Small intestine (tissue), 7 donors: ENCODE data around the gene FBXL13. TPM values are rescaled to one million over a fixed set of nuclear protein-coding genes. Genes with fewer than 3 reads are reported as not detected.
"Not testable (repeated sequence)": the region's sequence is repeated elsewhere in the genome, so short reads cannot be mapped to it uniquely, and the experiment has no call there.

Source experiments
- DNase-seq, 2 donors: peaks; one replicate each; pipeline versions ENCODE4 v3.0.0 to v3.0.0-alpha.2; 2013
- FAIRE-seq: peaks from 2 replicates; lab custom pipeline; 2012; peaks lifted over from hg19 to GRCh38; lab: Jason Lieb, UNC
- H3K27ac ChIP-seq, 3 donors: one replicate each; pipeline ENCODE4 v1.5.1; 2013; ENCODE audit warnings: low read length in 2 of 3, mild to moderate bottlenecking in 2 of 3, control low read depth in 1 of 3, inconsistent platforms in 1 of 3, low read depth in 1 of 3, moderate library complexity in 1 of 3
- H3K27me3 ChIP-seq, 3 donors: one replicate each; pipeline ENCODE4 v1.6.1; 2013; ENCODE audit warnings: low read length in 3 of 3, inconsistent platforms in 1 of 3; ENCODE audit not compliant: control insufficient read depth in 3 of 3, insufficient read depth in 3 of 3
- H3K36me3 ChIP-seq, 3 donors: one replicate each; pipeline ENCODE4 v1.6.1; 2013; ENCODE audit warnings: low read length in 3 of 3, inconsistent platforms in 1 of 3, low read depth in 1 of 3, mild to moderate bottlenecking in 1 of 3, moderate library complexity in 1 of 3; ENCODE audit not compliant: control insufficient read depth in 3 of 3, insufficient read depth in 2 of 3
- H3K4me1 ChIP-seq, 3 donors: one replicate each; pipeline ENCODE4 v1.6.1; 2013; ENCODE audit warnings: low read length in 2 of 3, inconsistent platforms in 1 of 3, low read depth in 1 of 3, mild to moderate bottlenecking in 1 of 3, moderate library complexity in 1 of 3; ENCODE audit not compliant: control insufficient read depth in 3 of 3, insufficient read depth in 2 of 3
- H3K4me3 ChIP-seq, 3 donors: one replicate each; pipeline ENCODE4 v1.5.1; 2013; ENCODE audit warnings: low read length in 3 of 3, control low read depth in 1 of 3, inconsistent platforms in 1 of 3, low read depth in 1 of 3, mild to moderate bottlenecking in 1 of 3, moderate library complexity in 1 of 3
- H3K9me3 ChIP-seq, 2 donors: one replicate each; pipeline ENCODE4 v1.6.1; 2013; ENCODE audit warnings: low read depth in 1 of 2, low read length in 1 of 2; ENCODE audit not compliant: control insufficient read depth in 2 of 2, insufficient read depth in 1 of 2
- WGBS, 3 donors: extraction: QIAGEN DNeasy Blood & Tissue Kit; methylation state at CpG; one replicate each; pipeline ENCODE4 v1.1.7; 2013; 5-methylcytosine and 5-hydroxymethylcytosine counted together
- polyA plus RNA-seq, 4 donors: library from polyadenylated mRNA; stranded (reverse) in 3 of 4; unstranded in 1 of 4; fragments of 200-250 nt in 3 of 4; fragments of 120-200 nt in 1 of 4; gene quantifications; one replicate each; pipeline versions ENCODE4 v1.2.1 to v1.2.3, GENCODE V29; 2013
- donor health status: healthy with polysubstance abuse.
- donor health status: control.
- donor health status: control.
- donor health status: Bipolar disorder and iron deficiency.
- donor health status: healthy.

FBXL13 gene
- polyA plus RNA-seq, 4 donors, result 0.10 to 0.38 TPM; not detected in 2

GRCh38 chr7:103095558-103095957 lies 21.0 kb upstream of the FBXL13 start:
- H3K9me3 ChIP-seq, H3K4me3 ChIP-seq, FAIRE-seq, H3K27me3 ChIP-seq, DNase-seq, H3K4me1 ChIP-seq, H3K27ac ChIP-seq: not testable (repeated sequence)
- 95 to 100% (median 96%) methylated on average over 2 of the region's 2 CpGs for WGBS, 3 donors
- H3K36me3 ChIP-seq, result peaks cover 2 to 17% (median 8%) of the 10 kb centered on the region in 3 donors

GRCh38 chr7:103094102-103094501 lies 19.5 kb upstream of the FBXL13 start:
- Histone ChIP-seq H3K4me3 (no peak overlapping the region), H3K4me1 (no peaks in the 10 kb centered on the region), H3K36me3 (peaks cover 2 to 21% (median 6%) of the 10 kb centered on the region in 3 donors), H3K9me3 (no peaks in the 10 kb centered on the region), H3K27me3 (no peaks in the 10 kb centered on the region), H3K27ac (no peak overlapping the region)
- FAIRE-seq, result no peak
- 28 to 58% (median 41%) methylated on average over 3 of the region's 3 CpGs for WGBS, 3 donors
- peak; percentile 4 to 9 for DNase-seq

DNA sequence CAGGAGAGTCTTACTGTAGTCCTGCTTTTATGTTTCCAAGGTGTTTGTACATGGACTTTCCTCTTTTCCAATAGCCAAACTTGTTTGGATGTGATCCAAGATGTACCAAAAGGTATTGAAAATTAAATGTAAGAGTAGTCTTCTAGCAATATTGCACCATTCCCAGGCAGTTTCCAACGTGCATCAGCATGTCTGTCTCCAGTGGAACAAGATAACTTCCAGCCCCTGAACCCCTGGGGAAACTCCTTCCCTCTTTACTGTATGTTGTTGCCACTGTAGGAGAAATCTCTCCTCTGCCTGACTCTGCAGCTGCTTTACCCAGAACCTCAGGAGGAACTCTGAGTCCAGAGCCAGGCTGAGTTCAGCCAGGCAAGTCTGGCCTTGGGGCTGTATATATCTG lies 18.8 kb upstream of the FBXL13 start:
- WGBS, 3 donors, result 39 to 60% (median 52%) methylated on average over 1 of the region's 1 CpG
- H3K4me3 ChIP-seq, result no peak overlapping the region
- H3K9me3 ChIP-seq, result no peaks in the 10 kb centered on the region
- FAIRE-seq (no peak), DNase-seq (no peak)
- H3K27me3 ChIP-seq, result no peaks in the 10 kb centered on the region
- H3K36me3 ChIP-seq, result peaks cover 2 to 21% (median 6%) of the 10 kb centered on the region in 3 donors
- no peaks in the 10 kb centered on the region for H3K4me1 ChIP-seq
- H3K27ac ChIP-seq, result no peak overlapping the region

- not testable (repeated sequence) for H3K27ac ChIP-seq
- WGBS, 3 donors, result 80 to 91% (median 80%) methylated on average over 2 to 4 of the region's 4 CpGs
Measured at GRCh38 chr7:103092321-103092720, 17.7 kb upstream of the FBXL13 start.

DNA sequence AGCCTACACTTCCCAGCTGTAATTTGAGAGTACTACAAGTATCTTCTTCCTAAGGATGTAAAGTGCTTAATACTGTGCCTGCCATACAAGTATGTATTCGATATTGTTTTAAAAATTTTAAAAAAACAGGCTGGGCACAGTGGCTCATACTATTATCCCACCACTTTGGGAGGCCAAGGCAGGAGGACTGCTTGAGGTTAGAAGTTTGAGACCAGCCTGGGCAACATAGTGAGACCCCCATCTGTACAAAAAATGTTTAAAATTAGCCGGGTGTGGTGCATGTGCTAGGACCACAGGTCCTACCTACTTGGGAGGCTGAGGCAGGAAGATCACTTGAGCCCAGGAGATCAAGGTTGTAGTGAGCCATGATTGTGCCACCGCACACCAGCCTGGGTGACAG lies 8.6 kb upstream of the FBXL13 start:
- no peak for FAIRE-seq
- Histone ChIP-seq H3K4me3 (no peak overlapping the region), H3K4me1 (no peaks in the 10 kb centered on the region), H3K9me3 (no peaks in the 10 kb centered on the region), H3K27ac (no peak overlapping the region), H3K27me3 (no peaks in the 10 kb centered on the region), H3K36me3 (peaks cover 0 to 16% (median 4%) of the 10 kb centered on the region in 3 donors)
- 90 to 96% (median 92%) methylated on average over 3 of the region's 3 CpGs for WGBS, 3 donors
- DNase-seq, result no peak

More at GRCh38 chr7:103092321-103092720, 17.7 kb upstream of the FBXL13 start:
- not testable (repeated sequence) for H3K27me3 ChIP-seq, FAIRE-seq, H3K4me3 ChIP-seq, H3K4me1 ChIP-seq, DNase-seq, H3K9me3 ChIP-seq
- H3K36me3 ChIP-seq, result peaks cover 2 to 21% (median 6%) of the 10 kb centered on the region in 3 donors

- 91 to 100% (median 97%) methylated on average over 1 of the region's 1 CpG for WGBS, 3 donors
- H3K27ac ChIP-seq, result no peak overlapping the region
- H3K4me1 ChIP-seq, result no peaks in the 10 kb centered on the region
- peaks cover 0 to 21% (median 4%) of the 10 kb centered on the region in 3 donors for H3K36me3 ChIP-seq
- H3K4me3 ChIP-seq, result no peak overlapping the region
- H3K27me3 ChIP-seq, result no peaks in the 10 kb centered on the region
- H3K9me3 ChIP-seq, result no peaks in the 10 kb centered on the region
- FAIRE-seq, result no peak
- DNase-seq, result no peak
Measured at GRCh38 chr7:103082497-103082896, 7.9 kb upstream of the FBXL13 start.

- H3K27me3 ChIP-seq, result no peaks in the 10 kb centered on the region
- FAIRE-seq, result no peak
- peaks cover 0 to 24% (median 1%) of the 10 kb centered on the region in 3 donors for H3K36me3 ChIP-seq
- H3K4me1 ChIP-seq, result peaks cover 0 to 4% (median 3%) of the 10 kb centered on the region in 3 donors
- 93 to 99% (median 99%) methylated on average over 2 of the region's 2 CpGs for WGBS, 3 donors
- no peak for DNase-seq
- H3K27ac ChIP-seq, result no peak overlapping the region
- no peak overlapping the region for H3K4me3 ChIP-seq
- H3K9me3 ChIP-seq, result no peaks in the 10 kb centered on the region
Measured at GRCh38 chr7:103080923-103081322, 6.3 kb upstream of the FBXL13 start.

- 88 to 97% (median 90%) methylated on average over 3 of the region's 3 CpGs for WGBS, 3 donors
- FAIRE-seq, result no peak
- H3K4me1 ChIP-seq, result peaks cover 0 to 4% (median 3%) of the 10 kb centered on the region in 3 donors
Measured at GRCh38 chr7:103079836-103080235, 5.2 kb upstream of the FBXL13 start.

GRCh38 chr7:103078226-103078625 lies 3.6 kb upstream of the FBXL13 start:
- H3K4me1 ChIP-seq, FAIRE-seq, H3K9me3 ChIP-seq, H3K27ac ChIP-seq, DNase-seq, H3K4me3 ChIP-seq, H3K27me3 ChIP-seq: not testable (repeated sequence)
- peaks cover 0 to 15% (median 0%) of the 10 kb centered on the region in 3 donors for H3K36me3 ChIP-seq
- 77 to 84% (median 77%) methylated on average over 6 of the region's 6 CpGs for WGBS, 3 donors

More at GRCh38 chr7:103079836-103080235, 5.2 kb upstream of the FBXL13 start:
- DNase-seq, result no peak
- Histone ChIP-seq H3K27me3 (no peaks in the 10 kb centered on the region), H3K4me3 (no peak overlapping the region), H3K27ac (no peak overlapping the region), H3K9me3 (no peaks in the 10 kb centered on the region), H3K36me3 (peaks cover 0 to 20% (median 1%) of the 10 kb centered on the region in 3 donors)
